ENCODE results near the gene MEGF10. TPM values are rescaled to one million over a fixed set of nuclear protein-coding genes. Genes with fewer than 3 reads are reported as not detected.

Gene MEGF10
- total and polyA plus RNA-seq, 2 donors (not counting 1 experiment from before 2014, with no cell fraction given): not detected

DNA sequence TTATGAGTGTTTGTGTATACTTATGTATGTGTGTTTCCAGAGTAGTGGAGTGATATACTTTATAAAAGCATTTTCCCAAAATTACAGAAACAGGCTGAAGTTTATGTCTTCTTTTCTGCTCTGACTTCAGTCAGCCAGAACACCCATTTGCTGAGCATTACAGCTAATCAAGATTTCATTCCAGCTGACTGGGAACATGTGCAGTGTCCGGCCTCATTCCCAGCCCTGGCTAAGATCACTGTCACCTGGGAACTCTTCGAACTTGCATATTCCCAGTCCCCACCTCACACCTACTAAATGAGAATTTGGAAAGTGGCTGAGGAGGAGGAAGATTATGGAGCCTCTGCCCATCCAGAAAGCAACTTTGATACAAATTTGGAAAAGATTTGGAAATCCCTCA lies 136.1 kb downstream of the MEGF10 start:
- intact Hi-C loops (cut with micrococcal nuclease): no loop called here
- Mint-ChIP-seq H3K4me3 (no peak overlapping the region), H3K9me3 (ENCODE audit: insufficient read depth) (no peaks in the 10 kb centered on the region), H3K27ac (no peak overlapping the region), H3K4me1 (peaks cover 12% of the 10 kb centered on the region), H3K27me3 (no peaks in the 10 kb centered on the region)
- no peak overlapping the region for H2AFZ ChIP-seq (ENCODE audit: insufficient read depth, low read depth, low read length, poor library complexity, severe bottlenecking)
- TF ChIP-seq EZH2 (IDR thresholded peaks at IDR 0.05; ENCODE audit: borderline replicate concordance, insufficient read depth, low read depth, low read length, poor library complexity, severe bottlenecking): no peak
- TF ChIP-seq, protein P1, sequence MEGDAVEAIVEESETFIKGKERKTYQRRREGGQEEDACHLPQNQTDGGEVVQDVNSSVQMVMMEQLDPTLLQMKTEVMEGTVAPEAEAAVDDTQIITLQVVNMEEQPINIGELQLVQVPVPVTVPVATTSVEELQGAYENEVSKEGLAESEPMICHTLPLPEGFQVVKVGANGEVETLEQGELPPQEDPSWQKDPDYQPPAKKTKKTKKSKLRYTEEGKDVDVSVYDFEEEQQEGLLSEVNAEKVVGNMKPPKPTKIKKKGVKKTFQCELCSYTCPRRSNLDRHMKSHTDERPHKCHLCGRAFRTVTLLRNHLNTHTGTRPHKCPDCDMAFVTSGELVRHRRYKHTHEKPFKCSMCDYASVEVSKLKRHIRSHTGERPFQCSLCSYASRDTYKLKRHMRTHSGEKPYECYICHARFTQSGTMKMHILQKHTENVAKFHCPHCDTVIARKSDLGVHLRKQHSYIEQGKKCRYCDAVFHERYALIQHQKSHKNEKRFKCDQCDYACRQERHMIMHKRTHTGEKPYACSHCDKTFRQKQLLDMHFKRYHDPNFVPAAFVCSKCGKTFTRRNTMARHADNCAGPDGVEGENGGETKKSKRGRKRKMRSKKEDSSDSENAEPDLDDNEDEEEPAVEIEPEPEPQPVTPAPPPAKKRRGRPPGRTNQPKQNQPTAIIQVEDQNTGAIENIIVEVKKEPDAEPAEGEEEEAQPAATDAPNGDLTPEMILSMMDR (IDR thresholded peaks at IDR 0.05): no peak
- H3K79me2 ChIP-seq (ENCODE audit: control insufficient read depth, insufficient read depth, low read length): no peaks in the 10 kb centered on the region
- ATAC-seq (ENCODE audit: low read depth) (no peak), DNase-seq (no peak)
- no CpG with 5 or more reads among the region's 2 CpGs for WGBS (ENCODE audit: insufficient coverage)
- peaks cover 3 to 4% of the 10 kb centered on the region in 2 donors for H3K4me1 ChIP-seq (ENCODE audit: control insufficient read depth in 2 of 2, insufficient read depth in 2 of 2, low read length in 2 of 2)
- H3K36me3 ChIP-seq (replicated peaks in 1 of 2; ENCODE audit: control extremely low read depth in 1 of 2, control insufficient read depth in 1 of 2, extremely low read depth in 1 of 2, insufficient read depth in 2 of 2, low read length in 1 of 2): no peaks in the 10 kb centered on the region
- H3K9me3 ChIP-seq (ENCODE audit: control extremely low read depth in 1 of 3, control insufficient read depth in 2 of 3, insufficient read depth in 1 of 3, low read length in 2 of 3): no peaks in the 10 kb centered on the region
- no peak overlapping the region for H3K4me2 ChIP-seq (replicated peaks; ENCODE audit: low read depth, low read length, poor library complexity, severe bottlenecking)
- H3K9ac ChIP-seq (ENCODE audit: low read length): no peak overlapping the region
- H4K20me1 ChIP-seq (ENCODE audit: control insufficient read depth, insufficient read depth, low read length, poor library complexity, severe bottlenecking): no peaks in the 10 kb centered on the region
- H3K27ac ChIP-seq (ENCODE audit: low read length in 2 of 2): no peak overlapping the region
- ChIA-PET POLR2A (no interaction called here), CTCF (no interaction called here)
- no peak overlapping the region for H3K4me3 ChIP-seq (ENCODE audit: control extremely low read depth in 1 of 5, extremely low read depth in 1 of 5, insufficient read depth in 1 of 5, low read depth in 2 of 5, low read length in 4 of 5)
- no peaks in the 10 kb centered on the region for H3K27me3 ChIP-seq (replicated peaks in 1 of 4; ENCODE audit: control extremely low read depth in 1 of 4, control insufficient read depth in 3 of 4, insufficient read depth in 4 of 4, low read length in 3 of 4)

DNA sequence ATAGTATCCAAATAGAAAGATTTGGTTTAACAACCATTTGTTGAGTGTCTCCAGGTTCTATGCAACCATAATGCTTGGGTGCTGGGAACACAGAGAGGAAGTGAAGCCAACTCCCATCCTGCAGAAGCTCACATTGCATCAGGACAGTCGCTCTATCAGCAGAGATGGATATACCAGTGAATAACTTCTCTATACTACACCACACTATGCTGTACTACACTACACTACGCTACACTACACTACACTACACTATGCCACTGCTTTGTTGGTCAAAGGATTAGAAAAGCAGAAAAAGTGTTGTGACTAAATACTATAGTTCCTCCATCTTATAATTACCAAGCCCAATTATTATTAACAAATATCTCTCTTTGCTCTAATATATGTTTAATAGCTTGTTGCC lies 137.7 kb downstream of the MEGF10 start:
- Histone ChIP-seq H3K27ac (ENCODE audit: low read length in 2 of 2) (no peak overlapping the region), H3K9me3 (ENCODE audit: control extremely low read depth in 1 of 3, control insufficient read depth in 2 of 3, insufficient read depth in 1 of 3, low read length in 2 of 3) (no peaks in the 10 kb centered on the region), H3K4me3 (ENCODE audit: control extremely low read depth in 1 of 5, extremely low read depth in 1 of 5, insufficient read depth in 1 of 5, low read depth in 2 of 5, low read length in 4 of 5) (no peak overlapping the region), H3K27me3 (replicated peaks in 1 of 4; ENCODE audit: control extremely low read depth in 1 of 4, control insufficient read depth in 3 of 4, insufficient read depth in 4 of 4, low read length in 3 of 4) (no peaks in the 10 kb centered on the region), H2AFZ (ENCODE audit: insufficient read depth, low read depth, low read length, poor library complexity, severe bottlenecking) (no peak overlapping the region), H3K4me1 (ENCODE audit: control insufficient read depth in 2 of 2, insufficient read depth in 2 of 2, low read length in 2 of 2) (peaks cover 0 to 2% of the 10 kb centered on the region in 2 donors), H3K79me2 (ENCODE audit: control insufficient read depth, insufficient read depth, low read length) (no peaks in the 10 kb centered on the region), H3K9ac (ENCODE audit: low read length) (no peak overlapping the region), H3K4me2 (replicated peaks; ENCODE audit: low read depth, low read length, poor library complexity, severe bottlenecking) (no peak overlapping the region), H3K36me3 (replicated peaks in 1 of 2; ENCODE audit: control extremely low read depth in 1 of 2, control insufficient read depth in 1 of 2, extremely low read depth in 1 of 2, insufficient read depth in 2 of 2, low read length in 1 of 2) (no peaks in the 10 kb centered on the region), H4K20me1 (ENCODE audit: control insufficient read depth, insufficient read depth, low read length, poor library complexity, severe bottlenecking) (no peaks in the 10 kb centered on the region)
- Mint-ChIP-seq H3K9me3 (ENCODE audit: insufficient read depth) (no peaks in the 10 kb centered on the region), H3K4me1 (peaks cover 3% of the 10 kb centered on the region), H3K27ac (no peak overlapping the region), H3K27me3 (no peaks in the 10 kb centered on the region), H3K4me3 (no peak overlapping the region)
- intact Hi-C loops (cut with micrococcal nuclease): no loop called here
- ATAC-seq (ENCODE audit: low read depth): no peak
- no peak for TF ChIP-seq EZH2 (IDR thresholded peaks at IDR 0.05; ENCODE audit: borderline replicate concordance, insufficient read depth, low read depth, low read length, poor library complexity, severe bottlenecking)
- TF ChIP-seq, protein P1 (IDR thresholded peaks at IDR 0.05): no peak
- DNase-seq: no peak
- CTCF ChIA-PET: no interaction called here
- POLR2A ChIA-PET: no interaction called here
- 89% methylated on average over 1 of the region's 2 CpGs for WGBS (ENCODE audit: insufficient coverage)
